Subcutaneous adipose tissue (tissue), 4 donors: ENCODE results near the gene SDC3. TPM values are rescaled to one million over a fixed set of nuclear protein-coding genes. Genes with fewer than 3 reads are reported as not detected.

Experiments
- total RNA-seq, 4 donors: library from RNA; depleted of rRNA; stranded (reverse); fragments of >200 nt; gene quantifications; one replicate each; pipeline ENCODE4 v1.1.0, GENCODE V29; 2016
- TF ChIP-seq, protein P1 (sequence below): fragments of 450-650 bp; IDR thresholded peaks from one replicate; pipeline ENCODE4 v1.5.1; 2016; ENCODE audit warnings: low read depth, mild to moderate bottlenecking, control low read depth, antibody characterized with exemption, moderate library complexity

SDC3 gene
- total RNA-seq, 4 donors from 2014 or later, result 13.2 to 35.7 (median 20.7) TPM

DNA sequence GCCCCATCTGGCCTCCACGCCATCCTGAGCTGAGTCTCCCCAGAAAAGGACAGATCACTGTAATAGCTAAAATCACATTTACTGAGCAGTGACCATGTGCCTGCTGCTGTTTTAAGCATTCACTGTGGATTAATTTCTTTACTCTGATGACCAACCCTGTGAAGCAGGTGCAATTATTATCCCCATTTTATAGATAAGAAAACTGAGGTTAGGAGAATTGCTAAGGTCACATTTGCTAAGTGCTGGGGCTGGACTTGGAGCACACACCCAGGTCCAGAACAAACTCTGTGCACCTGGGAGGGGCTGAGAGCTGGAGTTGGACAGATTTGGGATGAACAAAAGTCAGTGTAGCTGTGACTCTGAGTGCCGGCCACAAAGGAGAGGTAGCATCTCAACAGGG lies 58.0 kb downstream of the SDC3 start:
- TF ChIP-seq, protein P1, sequence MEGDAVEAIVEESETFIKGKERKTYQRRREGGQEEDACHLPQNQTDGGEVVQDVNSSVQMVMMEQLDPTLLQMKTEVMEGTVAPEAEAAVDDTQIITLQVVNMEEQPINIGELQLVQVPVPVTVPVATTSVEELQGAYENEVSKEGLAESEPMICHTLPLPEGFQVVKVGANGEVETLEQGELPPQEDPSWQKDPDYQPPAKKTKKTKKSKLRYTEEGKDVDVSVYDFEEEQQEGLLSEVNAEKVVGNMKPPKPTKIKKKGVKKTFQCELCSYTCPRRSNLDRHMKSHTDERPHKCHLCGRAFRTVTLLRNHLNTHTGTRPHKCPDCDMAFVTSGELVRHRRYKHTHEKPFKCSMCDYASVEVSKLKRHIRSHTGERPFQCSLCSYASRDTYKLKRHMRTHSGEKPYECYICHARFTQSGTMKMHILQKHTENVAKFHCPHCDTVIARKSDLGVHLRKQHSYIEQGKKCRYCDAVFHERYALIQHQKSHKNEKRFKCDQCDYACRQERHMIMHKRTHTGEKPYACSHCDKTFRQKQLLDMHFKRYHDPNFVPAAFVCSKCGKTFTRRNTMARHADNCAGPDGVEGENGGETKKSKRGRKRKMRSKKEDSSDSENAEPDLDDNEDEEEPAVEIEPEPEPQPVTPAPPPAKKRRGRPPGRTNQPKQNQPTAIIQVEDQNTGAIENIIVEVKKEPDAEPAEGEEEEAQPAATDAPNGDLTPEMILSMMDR, result no peak

DNA sequence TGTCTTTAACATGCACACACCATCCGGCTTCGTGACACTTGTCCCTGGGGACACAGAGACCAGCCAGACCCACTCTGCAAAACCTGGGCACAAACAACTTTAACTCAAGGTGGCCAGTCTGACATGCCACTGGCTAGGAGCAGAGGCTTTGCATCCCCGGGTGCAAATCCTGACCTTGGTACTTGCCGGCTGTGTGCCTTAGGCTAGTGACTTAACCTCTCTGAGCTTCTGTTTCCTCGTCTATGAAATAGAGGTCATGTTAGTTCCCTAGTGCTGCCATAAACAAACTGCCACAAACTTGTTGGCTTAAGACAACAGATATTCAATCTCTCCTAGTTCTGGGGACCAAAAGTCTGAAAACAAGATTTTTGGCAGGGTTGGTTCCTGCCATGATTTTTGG lies 60.4 kb downstream of the SDC3 start:
- TF ChIP-seq, protein P1, result no peak

DNA sequence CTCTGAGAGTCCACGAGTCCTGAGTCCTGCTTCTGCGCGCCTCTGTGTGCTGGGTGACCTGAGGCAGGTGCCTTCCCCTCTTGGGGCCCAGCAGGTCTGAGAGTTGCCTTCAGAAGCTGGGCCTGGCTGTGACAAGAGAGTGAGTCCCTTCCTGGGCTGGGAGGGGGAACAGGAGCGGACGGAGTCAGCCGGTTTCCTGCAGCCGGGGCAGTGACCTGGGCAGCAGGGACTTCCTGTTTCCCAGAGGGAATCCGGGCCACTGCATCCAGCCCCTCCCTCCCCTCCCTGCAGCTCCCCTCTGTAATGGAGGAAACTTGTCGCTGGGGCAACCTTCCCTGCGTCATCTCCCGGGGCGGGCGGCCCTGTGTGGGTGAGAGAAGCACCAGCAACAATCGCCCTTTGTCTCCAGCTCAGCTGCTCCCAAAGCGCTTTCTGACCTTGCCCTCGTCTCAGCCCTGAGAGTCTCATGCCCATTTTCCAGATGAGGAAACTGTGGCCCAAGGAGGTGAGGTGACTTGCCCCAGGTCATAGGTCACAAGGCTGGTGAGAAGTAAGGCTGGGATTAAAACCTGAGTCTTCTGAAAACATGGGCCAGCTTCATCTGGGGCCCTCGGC lies 61.1 kb downstream of the SDC3 start:
- TF ChIP-seq, protein P1, result no peak

DNA sequence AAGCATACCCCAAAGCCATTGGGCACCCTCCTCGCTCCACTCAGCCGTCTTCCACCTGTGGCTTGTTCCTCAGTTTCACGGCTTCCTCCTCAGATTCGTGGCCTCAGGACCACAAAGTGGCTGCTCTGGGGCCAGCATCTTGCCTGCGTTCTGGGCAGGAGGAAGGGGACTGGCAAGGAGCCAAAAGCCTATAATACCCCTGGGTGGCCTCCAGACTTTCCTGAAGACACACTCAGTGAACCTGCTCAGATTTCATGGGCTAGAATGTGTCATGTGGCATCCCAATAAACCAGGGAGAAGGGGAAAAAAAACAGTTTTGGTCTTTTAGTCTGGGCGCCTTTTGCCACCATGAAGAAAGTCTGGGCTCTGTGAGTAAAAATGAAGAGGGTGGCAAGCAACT lies 62.0 kb downstream of the SDC3 start:
- TF ChIP-seq, protein P1, result no peak

DNA sequence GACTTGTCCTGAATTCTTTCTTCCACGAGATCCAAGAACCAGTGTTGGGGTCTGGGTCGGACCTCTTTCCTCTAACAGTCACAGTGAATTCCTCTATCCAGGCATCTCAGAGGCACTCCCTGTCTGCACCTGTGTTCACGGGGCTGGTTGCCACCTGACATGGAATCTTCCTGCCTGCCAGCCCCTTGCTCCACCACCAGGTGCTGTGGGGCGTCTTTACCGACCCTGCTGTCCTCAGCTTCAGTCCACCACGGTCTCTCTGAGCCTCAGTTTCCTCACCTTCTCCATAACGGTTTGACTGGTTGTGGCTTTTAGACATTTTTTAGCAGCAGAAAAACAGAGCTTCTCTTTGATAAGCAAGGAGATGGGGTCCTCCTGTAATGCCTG lies 62.7 kb downstream of the SDC3 start:
- TF ChIP-seq, protein P1, result no peak

DNA sequence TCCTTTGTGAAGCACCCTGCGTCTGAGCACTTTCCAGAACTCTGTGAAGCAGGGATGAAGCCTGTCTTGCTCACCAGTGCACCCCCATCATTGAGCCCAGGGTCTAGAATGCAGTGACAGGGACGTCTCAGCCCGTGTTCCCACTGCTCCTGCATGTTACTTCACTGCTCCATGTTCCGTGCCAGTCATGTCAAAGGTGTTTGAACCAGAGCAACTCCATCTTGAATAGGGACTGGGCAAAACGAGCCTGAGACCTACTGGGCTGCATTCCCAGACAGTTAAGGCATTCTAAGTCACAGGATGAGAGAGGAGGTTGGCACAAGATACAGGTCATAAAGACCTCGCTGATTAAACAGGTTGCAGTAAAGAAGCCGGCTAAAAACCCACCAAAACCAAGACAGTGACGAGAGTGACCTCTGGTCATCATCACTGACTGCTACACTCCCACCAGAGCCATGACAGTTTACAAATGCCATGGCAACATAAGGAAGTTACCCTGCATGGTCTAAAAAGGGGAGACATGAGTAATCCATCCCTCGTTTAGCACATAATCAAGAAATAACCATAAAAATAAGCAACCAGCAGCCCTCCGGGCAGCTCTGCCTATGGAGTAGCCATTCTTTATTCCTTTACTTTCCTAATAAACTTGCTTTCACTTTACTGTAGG lies 63.2 kb downstream of the SDC3 start:
- TF ChIP-seq, protein P1, result no peak

DNA sequence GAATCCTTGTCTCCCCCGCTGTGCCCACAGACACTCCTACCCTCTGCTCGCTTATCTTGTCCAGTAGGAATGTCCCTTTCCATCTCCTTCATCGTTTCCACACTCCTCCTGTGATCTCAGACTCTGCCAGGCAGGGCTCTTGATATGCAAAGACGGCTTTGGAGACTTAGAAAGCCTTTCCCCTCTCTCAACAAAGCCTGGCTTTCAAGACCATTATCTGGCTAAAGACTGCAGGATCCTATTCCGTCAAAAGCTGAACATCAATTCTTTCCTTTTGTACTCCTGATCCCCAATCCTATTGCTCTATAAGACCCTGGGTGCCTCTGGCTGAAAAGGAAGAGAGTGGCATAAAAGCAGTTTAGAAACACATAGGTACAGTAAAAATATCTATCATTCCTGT lies 63.9 kb downstream of the SDC3 start:
- TF ChIP-seq, protein P1, result no peak
